Activated CD4-positive, alpha-beta T cell treated with anti-CD3 and anti-CD28 coated beads, Interleukin-2, amount 10 ng/mL, durations not matched to agents 24 days and 14 days (primary cell): ENCODE measurements around the gene SLC23A1. TPM values are rescaled to one million over a fixed set of nuclear protein-coding genes. Genes with fewer than 3 reads are reported as not detected.

Source experiments
- DNase-seq: peaks from one replicate; pipeline ENCODE4 v3.0.0; 2022
- H3K27ac Mint-ChIP-seq: one replicate; pipeline ENCODE4 v1.8.0; 2022; ENCODE audit warnings: mild to moderate bottlenecking, mixed read lengths
- H3K27me3 Mint-ChIP-seq: one replicate; pipeline ENCODE4 v1.8.0; 2022; ENCODE audit warnings: mixed read lengths
- H3K36me3 Mint-ChIP-seq: one replicate; pipeline ENCODE4 v1.8.0; 2022; ENCODE audit warnings: low read depth, mild to moderate bottlenecking, mixed read lengths
- H3K4me1 Mint-ChIP-seq: one replicate; pipeline ENCODE4 v1.8.0; 2021; ENCODE audit warnings: mixed read lengths
- H3K4me3 Mint-ChIP-seq: one replicate; pipeline ENCODE4 v1.8.0; 2022; ENCODE audit warnings: mild to moderate bottlenecking, moderate library complexity, mixed read lengths
- H3K9me3 Mint-ChIP-seq: one replicate; pipeline ENCODE4 v1.8.0; 2021; ENCODE audit warnings: mixed read lengths
- intact Hi-C: fragments of 100-400 bp; cut with micrococcal nuclease; formaldehyde crosslinking; loops from one replicate; pipeline ENCODE4 v1.15.1; 2023
- total RNA-seq: library from RNA; stranded (reverse); gene quantifications from 2 replicates; pipeline ENCODE4 v1.2.3, GENCODE V29; 2022

The SLC23A1 gene
- total RNA-seq, 1 donor from 2014 or later = 2.1 TPM

DNA sequence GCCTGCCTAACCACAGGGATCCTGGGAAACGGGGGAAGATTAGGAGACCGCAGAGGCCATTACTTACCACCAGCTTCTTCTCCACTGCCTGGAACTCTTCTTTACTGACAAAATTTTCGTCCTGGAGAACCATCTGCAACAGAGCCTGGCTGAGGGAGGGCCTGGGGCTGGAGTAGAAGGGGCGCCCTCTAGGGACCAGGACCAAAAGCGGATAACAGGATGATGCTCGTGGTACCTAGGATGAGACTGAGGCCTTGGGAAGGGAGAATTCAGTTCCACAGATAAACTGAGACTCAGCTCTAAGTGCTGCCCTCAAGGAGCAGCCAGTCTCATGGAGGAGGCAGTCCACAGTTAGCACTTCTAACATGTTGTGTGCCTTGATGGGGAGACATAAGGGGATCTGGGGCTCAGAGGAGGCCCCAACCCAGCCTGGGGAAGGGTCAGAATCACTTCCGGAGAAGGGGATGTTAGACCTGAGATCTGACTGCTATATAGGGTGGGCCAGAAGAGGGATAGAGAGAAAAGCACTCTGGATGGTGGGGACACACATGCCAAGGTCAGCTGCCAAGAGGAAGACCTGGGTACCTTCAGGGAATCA is 19.6 kb upstream of the SLC23A1 start:
- Mint-ChIP-seq H3K9me3 (no peaks in the 10 kb centered on the region), H3K27ac (peak overlapping the region; percentile 99), H3K4me3 (peak overlapping the region; percentile 87), H3K36me3 (peaks cover 11% of the 10 kb centered on the region), H3K4me1 (peaks cover 38% of the 10 kb centered on the region), H3K27me3 (no peaks in the 10 kb centered on the region)
- DNase-seq = peak; percentile 76
- intact Hi-C loops = loop anchor here (5.0 to 10.0 kb wide), 2 partner anchors 825 to 1068 kb away; partner anchors contain the start of genes CDC25C, FAM53C and HSPA9

GRCh38 chr5:139401546-139401945 is 18.4 kb upstream of the SLC23A1 start:
- no peaks in the 10 kb centered on the region for H3K9me3 Mint-ChIP-seq
- intact Hi-C loops = loop anchor here (5.0 to 10.0 kb wide), 2 partner anchors 824 to 1067 kb away; partner anchors contain the start of genes CDC25C, FAM53C and HSPA9
- DNase-seq = no peak
- peaks cover 39% of the 10 kb centered on the region for H3K4me1 Mint-ChIP-seq
- H3K4me3 Mint-ChIP-seq = no peak overlapping the region
- no peak overlapping the region for H3K27ac Mint-ChIP-seq
- H3K27me3 Mint-ChIP-seq = no peaks in the 10 kb centered on the region
- peaks cover 20% of the 10 kb centered on the region for H3K36me3 Mint-ChIP-seq

DNA sequence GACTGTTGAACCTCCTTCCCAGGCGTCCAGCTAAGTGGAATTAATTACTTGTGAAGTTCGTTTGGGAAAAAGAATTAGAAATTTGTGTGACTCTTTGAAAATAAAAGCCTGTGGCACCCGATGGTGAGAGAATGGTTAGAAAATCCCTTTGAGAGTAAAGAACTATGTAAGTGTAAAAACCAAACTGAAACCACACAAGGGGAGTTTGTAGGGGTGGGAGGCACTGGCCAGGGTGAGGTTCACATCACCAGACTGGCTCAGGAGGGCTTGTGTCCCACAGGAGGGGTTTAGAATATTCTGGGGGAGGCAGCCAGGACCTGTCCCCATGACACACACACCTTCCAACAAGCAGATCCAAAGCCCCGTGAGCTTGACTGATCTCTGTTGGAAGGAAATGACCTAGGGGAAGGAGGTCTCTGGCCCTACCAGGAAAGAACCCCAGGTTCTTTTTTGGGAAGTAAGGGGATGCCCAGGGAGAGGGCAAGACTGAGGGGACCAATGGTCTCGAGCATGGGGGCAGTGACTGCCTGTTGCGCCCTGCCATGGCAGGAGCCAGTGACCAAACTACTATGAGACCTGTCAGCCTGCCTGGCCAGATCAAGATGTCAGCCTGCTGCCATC is 16.5 kb upstream of the SLC23A1 start:
- Mint-ChIP-seq H3K9me3 (no peaks in the 10 kb centered on the region), H3K36me3 (peaks cover 23% of the 10 kb centered on the region), H3K27me3 (no peaks in the 10 kb centered on the region), H3K4me1 (peaks cover 42% of the 10 kb centered on the region), H3K4me3 (no peak overlapping the region), H3K27ac (peak overlapping the region; percentile 3)
- intact Hi-C loops = loop anchor here (5.0 to 10.0 kb wide), 2 partner anchors 822 to 1065 kb away; partner anchors contain the start of genes CDC25C, FAM53C and HSPA9
- no peak for DNase-seq

DNA sequence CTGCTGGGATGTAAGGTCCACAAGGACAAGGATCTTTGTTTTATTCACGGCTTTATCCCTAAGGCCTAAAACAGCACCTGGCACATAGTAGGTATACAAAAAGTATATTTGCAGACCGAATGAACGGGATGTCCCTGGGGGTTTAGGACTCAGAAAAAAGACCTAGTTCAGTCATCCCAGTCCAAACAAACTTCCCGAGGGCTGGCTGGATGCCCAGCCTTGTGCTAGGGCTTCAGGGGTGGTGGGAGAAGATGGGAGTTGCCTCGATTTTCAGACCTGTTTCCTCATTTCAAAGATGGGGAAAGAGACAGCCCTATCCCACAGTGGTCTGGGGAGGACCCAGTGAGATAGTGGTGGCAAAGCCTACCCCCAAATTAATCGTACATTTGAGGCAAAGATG is 14.8 kb upstream of the SLC23A1 start:
- no peak for DNase-seq
- H3K27ac Mint-ChIP-seq = no peak overlapping the region
- intact Hi-C loops = no loop called here

DNA sequence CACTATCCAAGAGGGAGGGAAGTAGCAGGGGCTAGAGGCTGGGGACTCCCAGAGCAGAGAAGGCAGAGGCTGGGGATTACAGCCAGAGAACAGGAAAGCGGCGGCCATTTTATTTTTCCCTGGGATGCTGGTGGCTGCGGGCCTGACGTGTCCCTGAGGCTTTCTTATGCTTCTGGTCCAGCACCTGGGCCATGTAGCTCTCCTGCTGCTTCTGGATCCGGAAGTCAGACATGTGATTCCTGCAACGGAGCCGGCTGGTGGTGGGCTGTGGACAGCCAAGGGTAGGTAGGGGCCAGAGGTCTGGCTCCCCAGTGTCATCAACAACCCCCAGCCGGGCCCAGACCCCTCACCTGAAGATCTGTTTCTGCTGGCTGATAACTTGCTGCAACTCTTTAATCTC is 13.6 kb upstream of the SLC23A1 start:
- DNase-seq = no peak
- intact Hi-C loops = no loop called here
- H3K4me1 Mint-ChIP-seq = peaks cover 27% of the 10 kb centered on the region
- H3K36me3 Mint-ChIP-seq = peaks cover 25% of the 10 kb centered on the region
- H3K27ac Mint-ChIP-seq = no peak overlapping the region
- H3K9me3 Mint-ChIP-seq = no peaks in the 10 kb centered on the region
- H3K27me3 Mint-ChIP-seq = no peaks in the 10 kb centered on the region
- peak overlapping the region; percentile 2 for H3K4me3 Mint-ChIP-seq

More for the DNA sequence above, 14.8 kb upstream of the SLC23A1 start:
- no peaks in the 10 kb centered on the region for H3K27me3 Mint-ChIP-seq
- H3K4me1 Mint-ChIP-seq = peaks cover 31% of the 10 kb centered on the region
- H3K36me3 Mint-ChIP-seq = peaks cover 23% of the 10 kb centered on the region
- H3K9me3 Mint-ChIP-seq = no peaks in the 10 kb centered on the region
- H3K4me3 Mint-ChIP-seq = no peak overlapping the region

DNA sequence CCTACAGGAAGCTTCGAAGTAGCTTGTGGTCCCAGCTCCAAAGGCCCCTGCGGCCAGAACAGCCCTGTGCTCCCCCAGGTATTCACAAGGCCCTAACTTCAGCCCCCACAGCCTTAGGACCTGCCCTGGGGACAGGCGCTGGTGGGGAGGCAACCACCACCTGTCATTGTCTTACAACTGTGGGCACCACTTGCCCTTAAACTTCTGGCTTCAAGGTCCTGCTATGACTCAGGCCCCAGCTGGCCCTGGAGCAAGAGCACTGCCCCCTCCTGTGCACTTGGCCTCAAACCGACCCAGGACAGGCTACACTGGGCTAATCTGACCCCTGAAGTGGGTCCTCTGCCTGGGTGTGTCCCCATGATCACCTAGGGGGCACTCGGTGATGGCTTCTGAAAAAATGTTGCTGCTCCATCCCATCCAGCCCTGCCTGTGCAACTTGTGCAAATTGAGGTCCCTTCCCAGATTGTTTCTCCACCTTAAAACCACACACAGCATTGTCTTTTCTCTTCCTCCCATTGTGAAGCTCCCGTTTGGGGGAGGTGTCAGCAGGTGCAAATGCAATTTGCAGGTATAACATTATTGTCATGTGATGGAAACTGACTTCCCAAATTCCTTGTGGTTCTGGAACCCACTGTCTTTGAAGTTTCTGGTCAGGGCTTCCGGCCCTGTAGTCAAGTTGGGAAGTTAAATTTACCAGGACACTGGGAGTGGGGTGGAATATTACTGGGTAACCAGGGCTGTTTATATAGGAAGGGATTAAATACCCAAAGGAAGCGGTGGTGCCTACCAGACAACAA is 12.9 kb upstream of the SLC23A1 start:
- DNase-seq = no peak
- no peaks in the 10 kb centered on the region for H3K9me3 Mint-ChIP-seq
- peak overlapping the region; percentile 72 for H3K4me3 Mint-ChIP-seq
- no peak overlapping the region for H3K27ac Mint-ChIP-seq
- peaks cover 26% of the 10 kb centered on the region for H3K36me3 Mint-ChIP-seq
- no peaks in the 10 kb centered on the region for H3K27me3 Mint-ChIP-seq
- H3K4me1 Mint-ChIP-seq = peaks cover 34% of the 10 kb centered on the region
- intact Hi-C loops = no loop called here

DNA sequence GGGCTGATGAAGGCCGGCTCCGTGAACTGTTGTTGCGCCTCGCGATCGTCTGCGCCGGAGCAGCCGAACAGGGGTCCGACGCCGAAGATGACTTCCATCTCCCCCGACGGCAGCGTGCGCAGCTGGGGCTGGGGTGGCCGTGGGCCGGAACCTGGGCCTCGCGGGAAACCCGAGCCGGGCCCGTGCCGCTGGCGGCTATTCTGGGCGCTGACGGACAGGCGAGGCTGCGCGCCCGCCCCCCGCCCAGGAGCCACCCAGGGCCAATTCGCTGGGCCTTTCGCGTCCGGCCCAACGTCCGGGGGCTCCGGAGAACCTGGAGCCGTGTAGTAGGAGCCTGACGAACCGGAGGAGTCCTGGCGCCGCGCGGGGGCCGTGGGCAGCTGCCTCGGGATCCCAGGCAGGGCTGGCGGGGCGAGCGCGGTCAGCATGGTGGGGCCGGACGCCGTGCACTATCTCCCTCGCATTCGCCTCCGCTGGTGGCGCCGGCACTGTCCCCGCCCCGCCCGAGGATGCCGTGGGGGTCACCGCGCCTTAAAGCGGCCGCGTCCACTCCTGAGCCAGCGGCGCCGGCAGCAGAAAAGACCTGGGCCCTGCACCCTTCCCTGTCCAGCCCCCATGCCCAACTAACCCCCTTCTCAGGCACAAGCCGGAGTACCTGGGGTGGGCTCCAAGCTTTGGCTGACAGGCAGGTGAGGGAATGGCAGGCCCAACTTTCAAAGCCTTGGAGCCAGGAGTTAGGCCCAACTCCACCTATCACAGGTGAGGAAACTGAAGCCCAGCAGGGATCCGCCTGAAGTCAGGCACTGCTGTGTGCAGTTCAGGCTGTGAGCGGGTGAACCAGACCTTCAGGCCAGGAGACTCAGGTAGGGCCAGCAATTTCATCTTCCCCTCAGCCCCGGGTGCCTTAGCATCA is 11.8 kb upstream of the SLC23A1 start, which contains the start of gene PROB1:
Gene PROB1, minus strand, starts transcription at position 451 of the 913 bp plus-strand sequence. Its CDS starts 23 bp downstream, at position 428.
- Mint-ChIP-seq H3K9me3 (no peaks in the 10 kb centered on the region), H3K27me3 (no peaks in the 10 kb centered on the region), H3K4me3 (peak within 1 kb of the TSS; percentile 99), H3K36me3 (peaks cover 26% of the 10 kb centered on the region), H3K27ac (peak within 1 kb of the TSS; percentile 97), H3K4me1 (peaks cover 45% of the 10 kb centered on the region)
- DNase-seq = no peak
- intact Hi-C loops = loop anchor here (5.0 kb wide), 1 partner anchor 743 kb away; no protein-coding TSS in a partner anchor

GRCh38 chr5:139394123-139394653 is 11.1 kb upstream of the SLC23A1 start:
- intact Hi-C loops = loop anchor here (5.0 kb wide), 1 partner anchor 742 kb away; no protein-coding TSS in a partner anchor

GRCh38 chr5:139393497-139394122 is 10.5 kb upstream of the SLC23A1 start:
- intact Hi-C loops = loop anchor here (1.0 to 5.0 kb wide), 3 partner anchors 22 to 929 kb away; partner anchors contain the start of gene EGR1
- H3K4me3 Mint-ChIP-seq = peak overlapping the region; percentile 99
- no peak for DNase-seq

More at GRCh38 chr5:139394123-139394653, 11.1 kb upstream of the SLC23A1 start:
- peak; percentile 90 for DNase-seq
- Mint-ChIP-seq H3K27me3 (no peaks in the 10 kb centered on the region), H3K4me3 (peak overlapping the region; percentile 99), H3K27ac (peak overlapping the region; percentile 97), H3K36me3 (peaks cover 23% of the 10 kb centered on the region), H3K9me3 (no peaks in the 10 kb centered on the region), H3K4me1 (peaks cover 46% of the 10 kb centered on the region)

GRCh38 chr5:139392678-139393496 is 9.8 kb upstream of the SLC23A1 start:
- DNase-seq = peak; percentile 96
- Mint-ChIP-seq H3K27ac (peak overlapping the region; percentile 97), H3K4me1 (peaks cover 53% of the 10 kb centered on the region), H3K9me3 (no peaks in the 10 kb centered on the region), H3K4me3 (peak overlapping the region; percentile 99), H3K36me3 (peaks cover 23% of the 10 kb centered on the region), H3K27me3 (no peaks in the 10 kb centered on the region)
- intact Hi-C loops = loop anchor here (1.0 to 5.0 kb wide), 5 partner anchors 11 to 928 kb away; partner anchors contain the start of genes EGR1, PAIP2 and SPATA24

More at GRCh38 chr5:139393497-139394122, 10.5 kb upstream of the SLC23A1 start:
- Mint-ChIP-seq H3K36me3 (peaks cover 23% of the 10 kb centered on the region), H3K9me3 (no peaks in the 10 kb centered on the region), H3K4me1 (peaks cover 50% of the 10 kb centered on the region), H3K27ac (peak overlapping the region; percentile 97), H3K27me3 (no peaks in the 10 kb centered on the region)

GRCh38 chr5:139392324-139392677 is 9.2 kb upstream of the SLC23A1 start:
- peaks cover 54% of the 10 kb centered on the region for H3K4me1 Mint-ChIP-seq
- no peak for DNase-seq
- H3K4me3 Mint-ChIP-seq = peak overlapping the region; percentile 99
- peaks cover 17% of the 10 kb centered on the region for H3K36me3 Mint-ChIP-seq
- intact Hi-C loops = loop anchor here (1.0 to 5.0 kb wide), 4 partner anchors 12 to 928 kb away; partner anchors contain the start of genes EGR1, PAIP2 and SPATA24
- H3K9me3 Mint-ChIP-seq = no peaks in the 10 kb centered on the region
- H3K27ac Mint-ChIP-seq = peak overlapping the region; percentile 99
- H3K27me3 Mint-ChIP-seq = no peaks in the 10 kb centered on the region
